ENCODE results near the gene TANC1.

DNA sequence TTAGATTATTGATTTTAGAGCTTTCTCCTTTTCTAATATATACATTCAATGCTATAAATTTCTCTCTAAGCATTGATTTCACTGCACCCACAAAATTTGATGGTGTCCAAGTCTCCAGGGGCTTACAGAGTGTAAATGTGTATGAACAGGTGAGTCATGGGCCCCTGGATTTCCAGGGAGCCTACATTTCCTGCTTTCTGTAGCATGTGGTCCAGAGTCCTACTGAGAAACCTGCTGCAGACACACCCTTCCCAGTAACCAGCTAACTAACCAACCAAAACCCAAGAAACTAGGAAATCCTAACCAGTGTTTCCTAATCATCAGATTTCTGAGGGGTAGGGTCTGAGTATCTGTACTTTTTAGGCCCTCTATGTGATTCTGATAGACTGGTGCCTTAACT, 39.5 kb upstream of the TANC1 start:
- TF ChIP-seq CTCF (IDR thresholded peaks at IDR 0.05; ENCODE audit: insufficient read depth, low read depth, low read length) = no peak
- no peak for TF ChIP-seq EZH2 (IDR thresholded peaks at IDR 0.05; ENCODE audit: insufficient read depth, low read length)

Data from astrocyte (in vitro differentiated cells and primary cell).